Skeletal muscle satellite cell (primary cell): ENCODE measurements around the gene PEA15.
A peak's percentile ranks its signal among the peaks of the same experiment; 100 is the strongest.

Source experiments
- H3K27me3 ChIP-seq: 2 replicates; pipeline ENCODE4 v1.7.0; 2013; ENCODE audit warnings: low read length; ENCODE audit not compliant: control insufficient read depth, insufficient read depth
- H3K36me3 ChIP-seq: 2 replicates; pipeline ENCODE4 v1.7.0; 2013; ENCODE audit warnings: mild to moderate bottlenecking, control low read depth, low read length; ENCODE audit not compliant: insufficient read depth
- H3K4me1 ChIP-seq: 2 replicates; pipeline ENCODE4 v1.7.0; 2013; ENCODE audit warnings: low read length; ENCODE audit not compliant: control insufficient read depth, insufficient read depth
- H3K4me2 ChIP-seq: 2 replicates; pipeline ENCODE4 v1.7.0; 2013; ENCODE audit warnings: mild to moderate bottlenecking, low read length
- H3K4me3 ChIP-seq: 2 replicates; pipeline ENCODE4 v1.7.0; 2013; ENCODE audit warnings: low read length
- H3K9ac ChIP-seq: 2 replicates; pipeline ENCODE4 v1.7.0; 2013; ENCODE audit warnings: mild to moderate bottlenecking, low read depth, low read length, moderate library complexity
- H3K9me3 ChIP-seq: replicated peaks from 2 replicates; pipeline ENCODE4 v1.7.0; 2013; ENCODE audit warnings: mild to moderate bottlenecking, control low read depth, low read length

Gene PEA15

GRCh38 chr1:160251011-160251410, 45.8 kb downstream of the PEA15 start:
- Histone ChIP-seq H3K27me3 (no peaks in the 10 kb centered on the region), H3K36me3 (no peaks in the 10 kb centered on the region), H3K9ac (peak overlapping the region; percentile 16), H3K9me3 (no peaks in the 10 kb centered on the region), H3K4me1 (peaks cover 23% of the 10 kb centered on the region), H3K4me2 (peak overlapping the region; percentile 63), H3K4me3 (no peak overlapping the region)

GRCh38 chr1:160251687-160252526, 46.7 kb downstream of the PEA15 start:
- H3K27me3 ChIP-seq: no peaks in the 10 kb centered on the region
- no peaks in the 10 kb centered on the region for H3K36me3 ChIP-seq
- peaks cover 31% of the 10 kb centered on the region for H3K4me1 ChIP-seq
- H3K9ac ChIP-seq: no peak overlapping the region
- H3K4me3 ChIP-seq: no peak overlapping the region
- no peak overlapping the region for H3K4me2 ChIP-seq
- no peaks in the 10 kb centered on the region for H3K9me3 ChIP-seq

- peaks cover 29% of the 10 kb centered on the region for H3K4me1 ChIP-seq
- H3K9ac ChIP-seq: no peak overlapping the region
- H3K4me2 ChIP-seq: no peak overlapping the region
- H3K9me3 ChIP-seq: no peaks in the 10 kb centered on the region
- H3K36me3 ChIP-seq: peaks cover 2% of the 10 kb centered on the region
- H3K4me3 ChIP-seq: no peak overlapping the region
- no peaks in the 10 kb centered on the region for H3K27me3 ChIP-seq
Measured at GRCh38 chr1:160255781-160256300, 50.7 kb downstream of the PEA15 start.

GRCh38 chr1:160256396-160257046, 51.3 kb downstream of the PEA15 start:
- H3K36me3 ChIP-seq: peaks cover 2% of the 10 kb centered on the region
- H3K4me3 ChIP-seq: no peak overlapping the region
- no peaks in the 10 kb centered on the region for H3K27me3 ChIP-seq
- H3K9ac ChIP-seq: no peak overlapping the region
- H3K4me1 ChIP-seq: peaks cover 33% of the 10 kb centered on the region
- peak overlapping the region; percentile 11 for H3K4me2 ChIP-seq
- no peaks in the 10 kb centered on the region for H3K9me3 ChIP-seq

GRCh38 chr1:160257411-160258015, 52.3 kb downstream of the PEA15 start:
- peaks cover 33% of the 10 kb centered on the region for H3K4me1 ChIP-seq
- H3K27me3 ChIP-seq: no peaks in the 10 kb centered on the region
- no peak overlapping the region for H3K4me3 ChIP-seq
- H3K4me2 ChIP-seq: no peak overlapping the region
- no peak overlapping the region for H3K9ac ChIP-seq
- no peaks in the 10 kb centered on the region for H3K9me3 ChIP-seq
- peaks cover 2% of the 10 kb centered on the region for H3K36me3 ChIP-seq

GRCh38 chr1:160258177-160258798, 53.1 kb downstream of the PEA15 start:
- no peaks in the 10 kb centered on the region for H3K27me3 ChIP-seq
- H3K4me2 ChIP-seq: no peak overlapping the region
- H3K36me3 ChIP-seq: peaks cover 2% of the 10 kb centered on the region
- no peak overlapping the region for H3K4me3 ChIP-seq
- H3K4me1 ChIP-seq: peaks cover 39% of the 10 kb centered on the region
- H3K9me3 ChIP-seq: no peaks in the 10 kb centered on the region
- H3K9ac ChIP-seq: no peak overlapping the region

GRCh38 chr1:160260406-160261382, 55.5 kb downstream of the PEA15 start:
- no peaks in the 10 kb centered on the region for H3K9me3 ChIP-seq
- H3K27me3 ChIP-seq: peaks cover 3% of the 10 kb centered on the region
- peak overlapping the region; percentile 100 for H3K9ac ChIP-seq
- peaks cover 2% of the 10 kb centered on the region for H3K36me3 ChIP-seq
- peaks cover 39% of the 10 kb centered on the region for H3K4me1 ChIP-seq
- peak overlapping the region; percentile 91 for H3K4me2 ChIP-seq
- peak overlapping the region; percentile 98 for H3K4me3 ChIP-seq

- peak overlapping the region; percentile 98 for H3K4me3 ChIP-seq
- H3K27me3 ChIP-seq: peaks cover 3% of the 10 kb centered on the region
- no peaks in the 10 kb centered on the region for H3K9me3 ChIP-seq
- H3K9ac ChIP-seq: peak overlapping the region; percentile 100
- peak overlapping the region; percentile 91 for H3K4me2 ChIP-seq
- H3K4me1 ChIP-seq: peaks cover 35% of the 10 kb centered on the region
- peaks cover 2% of the 10 kb centered on the region for H3K36me3 ChIP-seq
Measured at GRCh38 chr1:160261556-160261892, 56.3 kb downstream of the PEA15 start.

GRCh38 chr1:160261893-160262794, 57.0 kb downstream of the PEA15 start, which contains the start of gene DCAF8:
Gene DCAF8, minus strand, starts transcription at chr1:160262549. Its CDS starts 18,541 bp downstream, at chr1:160244008.
- H3K9me3 ChIP-seq: no peaks in the 10 kb centered on the region
- H3K4me1 ChIP-seq: peaks cover 29% of the 10 kb centered on the region
- H3K36me3 ChIP-seq: peaks cover 2% of the 10 kb centered on the region
- peaks cover 3% of the 10 kb centered on the region for H3K27me3 ChIP-seq
- peak within 1 kb of the TSS; percentile 91 for H3K4me2 ChIP-seq
- H3K4me3 ChIP-seq: peak within 1 kb of the TSS; percentile 98
- peak within 1 kb of the TSS; percentile 100 for H3K9ac ChIP-seq
